ENCODE results near the gene PNPLA3. TPM values are rescaled to one million over a fixed set of nuclear protein-coding genes. Genes with fewer than 3 reads are reported as not detected.

Gene PNPLA3
- total and polyA plus RNA-seq, 11 donors = 0.11 to 1.9 (median 0.18) TPM; not detected in 5

GRCh38 chr22:43909708-43910107 is 13.9 kb upstream of the PNPLA3 start:
- H3K9me3 ChIP-seq = no peaks in the 10 kb centered on the region
- ATAC-seq (no peak), DNase-seq (no peak)
- H3K27ac ChIP-seq = no peak overlapping the region
- peaks cover 0 to 26% (median 3%) of the 10 kb centered on the region in 9 donors for H3K27me3 ChIP-seq
- intact Hi-C loops (cut with DNase I) = no loop called here
- H3K4me3 ChIP-seq = no peak overlapping the region
- TF ChIP-seq POLR2A (IDR thresholded peaks at IDR 0.05) (no peak), CTCF (IDR thresholded peaks at IDR 0.05) (no peak)
- WGBS, 4 donors = 60 to 77% (median 72%) methylated on average over 1 of the region's 1 CpG
- no peaks in the 10 kb centered on the region for H3K4me1 ChIP-seq
- H3K36me3 ChIP-seq = no peaks in the 10 kb centered on the region

GRCh38 chr22:43910178-43910695 is 13.4 kb upstream of the PNPLA3 start:
- Histone ChIP-seq H3K4me3 (no peak overlapping the region), H3K36me3 (no peaks in the 10 kb centered on the region), H3K27me3 (peaks cover 0 to 26% (median 3%) of the 10 kb centered on the region in 9 donors), H3K4me1 (no peaks in the 10 kb centered on the region), H3K9me3 (no peaks in the 10 kb centered on the region), H3K27ac (no peak overlapping the region)
- ATAC-seq (no peak), DNase-seq (no peak)
- intact Hi-C loops (cut with DNase I) = no loop called here
- 51 to 69% (median 63%) methylated on average over 6 of the region's 6 CpGs for WGBS, 4 donors
- TF ChIP-seq CTCF (IDR thresholded peaks at IDR 0.05) = no peak
- no peak for TF ChIP-seq POLR2A (IDR thresholded peaks at IDR 0.05)

GRCh38 chr22:43911351-43911750 is 12.3 kb upstream of the PNPLA3 start:
- TF ChIP-seq CTCF (IDR thresholded peaks at IDR 0.05) = no peak
- no peak for TF ChIP-seq POLR2A (IDR thresholded peaks at IDR 0.05)
- ATAC-seq = no peak
- Histone ChIP-seq H3K4me3 (no peak overlapping the region), H3K4me1 (no peaks in the 10 kb centered on the region), H3K27me3 (peaks cover 0 to 19% (median 3%) of the 10 kb centered on the region in 9 donors), H3K36me3 (no peaks in the 10 kb centered on the region), H3K9me3 (no peaks in the 10 kb centered on the region), H3K27ac (no peak overlapping the region)
- WGBS, 4 donors = 29 to 43% (median 37%) methylated on average over 4 of the region's 4 CpGs
- intact Hi-C loops (cut with DNase I) = no loop called here
- no peak for DNase-seq

- Histone ChIP-seq H3K9me3 (no peaks in the 10 kb centered on the region), H3K36me3 (no peaks in the 10 kb centered on the region), H3K27ac (no peak overlapping the region), H3K27me3 (peaks cover 0 to 30% (median 5%) of the 10 kb centered on the region in 9 donors), H3K4me3 (no peak overlapping the region), H3K4me1 (no peaks in the 10 kb centered on the region)
- no peak for TF ChIP-seq CTCF (IDR thresholded peaks at IDR 0.05)
- ATAC-seq (no peak), DNase-seq (no peak)
- 58 to 81% (median 77%) methylated on average over 6 of the region's 6 CpGs for WGBS, 4 donors
- intact Hi-C loops (cut with DNase I) = no loop called here
Measured at GRCh38 chr22:43917521-43917920, 6.1 kb upstream of the PNPLA3 start.

Measured in heart left ventricle (tissue), 16 donors.